GM18505 (cell line): ENCODE data around the gene CTTNBP2NL.
"Not testable (repeated sequence)": the region's sequence is repeated elsewhere in the genome, so short reads cannot be mapped to it uniquely, and the experiment has no call there.

ENCODE experiments used
- ATAC-seq: cut with Tn5 transposase; IDR thresholded peaks from one replicate; pipeline ENCODE4 v1.9.1; 2021; ENCODE audit not compliant: unreplicated experiment
- POLR2A ChIP-seq: IDR thresholded peaks from 4 replicates; pipeline ENCODE4 v1.6.1; 2011; ENCODE audit warnings: borderline replicate concordance; ENCODE audit not compliant: insufficient read depth, insufficient read length; ENCODE audit errors: extremely low read depth

CTTNBP2NL gene

DNA sequence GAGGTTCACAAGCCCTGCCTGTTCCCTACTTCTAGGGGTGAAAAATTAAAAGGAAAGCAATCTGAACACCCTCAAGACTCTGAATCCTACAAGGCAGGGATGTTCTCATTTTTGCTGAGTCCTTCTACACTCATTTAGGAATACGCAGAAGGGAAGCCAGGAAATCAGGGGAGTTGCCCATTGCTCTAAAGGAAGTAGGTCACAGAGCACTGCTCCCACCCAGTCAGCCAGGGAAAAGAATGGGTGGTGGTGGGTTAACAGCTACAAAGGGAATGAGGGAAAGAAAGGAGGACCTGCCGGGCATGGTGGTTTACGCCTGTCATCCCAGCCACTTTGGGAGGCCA is 2.4 kb upstream of the CTTNBP2NL start:
- no peak for ATAC-seq

DNA sequence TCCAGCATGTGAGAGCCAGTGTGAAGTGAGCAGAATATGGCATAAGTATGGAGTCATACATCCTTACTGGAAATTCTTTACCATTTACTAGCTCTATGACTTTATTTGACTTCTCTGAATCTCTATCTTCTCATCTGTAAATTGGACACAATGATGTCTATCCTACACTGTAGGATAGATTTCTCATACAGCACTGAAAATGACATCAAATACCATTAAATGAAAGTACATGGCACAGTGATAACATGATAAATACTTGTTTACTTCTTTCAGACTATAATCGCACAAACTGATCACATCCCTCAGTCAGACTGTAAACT is 1.3 kb upstream of the CTTNBP2NL start:
- ATAC-seq: no peak
- no peak for TF ChIP-seq POLR2A

More for the DNA sequence above, 2.4 kb upstream of the CTTNBP2NL start:
- TF ChIP-seq POLR2A: no peak

DNA sequence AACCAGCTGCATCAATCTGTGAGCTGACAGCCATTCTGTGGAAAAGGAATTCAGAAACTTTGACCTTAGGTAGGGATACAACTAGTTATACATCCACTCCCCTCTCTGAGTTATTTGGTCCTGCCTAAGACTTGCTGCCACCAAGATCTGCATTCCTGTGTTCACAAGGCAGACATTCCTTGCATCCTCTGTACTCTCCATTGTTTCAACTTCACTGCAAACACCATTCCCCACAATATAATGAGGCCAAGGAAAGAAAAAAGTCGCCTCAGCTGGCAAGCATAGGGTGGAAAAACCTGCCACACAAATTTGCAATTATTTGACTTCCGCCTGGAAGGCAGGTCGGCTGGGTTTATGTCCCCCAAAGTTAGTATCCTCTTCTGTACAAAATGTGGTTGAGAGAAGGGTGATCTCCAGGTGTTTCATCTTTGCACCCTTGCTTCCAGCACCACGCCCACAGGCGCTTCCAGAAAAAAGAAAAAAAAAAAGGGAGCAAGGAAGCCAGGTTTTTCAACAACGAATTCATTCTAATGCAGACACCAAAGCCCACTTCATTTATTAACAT is 676 bp upstream of the CTTNBP2NL start:
- no peak for ATAC-seq
- TF ChIP-seq POLR2A: no peak

DNA sequence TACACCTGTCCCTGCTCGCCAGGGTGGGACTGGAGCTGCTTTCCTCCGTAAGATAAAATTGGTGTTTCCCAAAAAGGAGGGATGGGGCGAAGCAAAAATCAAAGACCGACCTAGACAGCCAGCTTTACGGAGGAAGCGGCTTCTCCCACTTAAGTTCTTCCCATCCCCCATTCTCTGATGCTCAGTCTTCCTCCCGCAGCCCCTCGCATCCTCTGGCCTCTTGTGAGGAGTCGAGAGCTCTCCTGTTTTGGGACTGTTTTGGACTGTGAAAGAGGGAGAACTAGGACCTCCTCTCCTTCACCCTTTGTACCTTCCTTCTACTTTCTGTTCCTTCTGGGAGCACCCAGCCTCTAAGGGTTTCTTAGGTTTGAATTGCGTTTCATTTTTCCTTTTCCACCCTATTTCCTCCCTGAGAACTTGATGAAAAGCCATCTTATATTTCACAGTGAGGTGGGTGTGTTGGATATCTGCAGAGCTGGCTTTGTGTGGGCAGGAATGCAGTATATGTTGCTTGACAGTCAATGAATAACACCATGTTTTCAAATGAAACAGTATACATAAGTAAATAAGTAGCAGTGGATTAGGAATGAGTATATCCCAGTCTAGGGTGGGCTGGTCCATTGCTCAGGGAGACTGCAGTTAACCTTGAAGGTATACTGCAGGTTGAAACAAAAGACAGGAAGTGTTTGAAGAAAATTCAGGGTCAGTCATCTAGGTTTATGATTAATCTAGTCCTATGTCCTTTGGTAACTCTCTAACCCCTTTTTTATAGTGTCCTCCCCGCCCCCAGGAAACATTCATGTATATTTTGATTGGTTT is 848 bp downstream of the CTTNBP2NL start:
- ATAC-seq: no peak
- no peak for TF ChIP-seq POLR2A

DNA sequence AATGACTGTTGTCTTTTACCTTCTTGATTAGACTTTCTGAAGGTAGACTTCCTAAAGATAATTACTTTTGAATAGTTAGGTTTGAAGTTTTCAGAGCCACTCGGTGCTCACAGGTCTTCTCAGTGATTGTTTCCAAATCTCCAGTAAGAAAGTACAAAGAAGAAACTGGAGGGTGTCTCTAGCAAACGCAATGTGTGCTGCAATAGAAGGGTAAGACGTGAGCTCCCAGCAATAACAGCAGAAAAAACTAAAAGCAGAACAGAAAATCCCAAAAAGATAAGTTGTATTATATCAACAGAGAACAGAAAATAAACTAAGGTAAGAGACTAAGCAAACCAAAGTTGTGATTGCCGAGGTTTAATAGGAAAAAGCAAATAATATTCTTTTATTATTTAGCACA is 1.8 kb downstream of the CTTNBP2NL start:
- no peak for TF ChIP-seq POLR2A
- ATAC-seq: no peak

DNA sequence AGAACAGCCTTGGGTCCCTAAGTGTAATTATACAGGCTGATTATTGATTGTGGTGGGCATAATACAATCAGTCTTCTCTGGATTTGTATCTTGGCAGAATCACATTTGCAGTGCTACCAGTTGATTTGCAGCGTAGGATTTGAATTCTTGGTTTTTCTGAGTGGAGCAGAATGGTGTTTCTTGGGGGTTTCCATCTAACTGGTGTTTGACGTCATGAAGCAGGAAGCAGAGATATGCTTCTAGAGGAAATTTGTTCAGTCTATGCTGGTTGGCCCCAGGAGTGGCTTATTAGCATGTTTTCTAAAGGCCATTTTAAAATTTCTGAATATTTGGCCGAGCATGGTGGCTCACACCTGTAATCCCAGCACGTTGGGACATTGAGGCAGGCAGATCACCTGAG is 3.4 kb downstream of the CTTNBP2NL start:
- TF ChIP-seq POLR2A: no peak
- ATAC-seq: no peak

DNA sequence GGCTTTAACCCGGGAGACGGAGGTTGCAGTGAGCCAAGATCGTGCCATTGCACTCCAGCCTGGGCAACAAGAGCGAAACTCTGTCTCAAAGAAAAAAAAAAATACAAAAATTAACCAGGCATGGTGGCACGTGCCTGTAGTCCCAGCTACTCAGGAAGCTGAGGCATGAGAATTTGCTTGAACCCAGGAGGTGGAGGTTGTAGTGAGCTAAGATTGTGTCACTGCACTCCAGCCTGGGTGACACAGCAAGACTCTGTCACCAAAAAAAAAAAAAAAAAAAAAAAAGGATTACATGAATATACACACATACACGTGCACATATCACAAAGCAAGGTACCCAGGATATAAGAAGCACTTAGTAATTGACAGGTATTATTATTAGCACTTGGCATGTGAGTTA is 4.7 kb downstream of the CTTNBP2NL start:
- ATAC-seq: not testable (repeated sequence)

DNA sequence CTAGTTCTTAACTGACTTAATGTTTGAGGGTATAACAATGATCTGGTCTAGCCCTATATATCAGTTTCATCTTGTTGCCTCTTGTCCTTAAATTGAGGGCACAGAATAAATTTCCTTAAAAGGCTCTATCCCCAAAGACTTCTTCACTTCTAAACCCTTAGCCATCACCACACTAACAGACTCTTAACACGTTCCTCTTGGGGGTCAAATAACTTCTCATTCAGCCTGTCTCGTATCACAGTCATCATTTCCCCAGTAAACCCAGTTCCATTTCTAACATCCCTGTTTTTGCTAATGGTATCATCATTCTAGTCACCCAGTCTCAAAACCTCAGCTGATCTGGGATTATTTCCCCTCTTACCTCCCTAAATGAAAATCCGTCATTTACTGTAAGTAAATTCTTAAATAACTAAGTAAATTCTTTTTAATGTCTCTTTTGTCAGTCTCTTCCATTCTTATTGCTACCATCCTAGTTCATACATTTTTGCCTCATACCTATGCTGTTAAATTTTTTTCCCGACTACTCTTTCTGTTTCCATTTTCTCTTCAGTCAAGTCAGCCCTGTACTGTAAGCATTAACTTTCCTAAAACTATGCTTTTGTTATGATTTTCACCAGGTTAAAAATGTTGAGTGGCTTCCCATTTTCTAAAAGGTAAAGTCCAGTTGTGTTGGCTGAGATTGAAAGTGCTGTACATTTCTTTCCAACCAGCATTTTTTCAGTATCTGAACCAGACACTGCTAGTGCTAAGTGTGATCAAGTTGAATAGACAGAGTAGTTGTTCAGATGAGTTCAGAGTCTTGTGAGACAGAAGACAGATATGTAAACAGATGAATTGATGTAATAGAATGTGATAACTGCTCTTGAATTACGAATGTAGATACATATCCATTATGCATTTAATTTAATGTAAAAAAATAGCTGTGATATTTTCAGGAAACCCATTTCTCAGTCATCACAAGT is 6.9 kb downstream of the CTTNBP2NL start:
- ATAC-seq: no peak
- TF ChIP-seq POLR2A: no peak

DNA sequence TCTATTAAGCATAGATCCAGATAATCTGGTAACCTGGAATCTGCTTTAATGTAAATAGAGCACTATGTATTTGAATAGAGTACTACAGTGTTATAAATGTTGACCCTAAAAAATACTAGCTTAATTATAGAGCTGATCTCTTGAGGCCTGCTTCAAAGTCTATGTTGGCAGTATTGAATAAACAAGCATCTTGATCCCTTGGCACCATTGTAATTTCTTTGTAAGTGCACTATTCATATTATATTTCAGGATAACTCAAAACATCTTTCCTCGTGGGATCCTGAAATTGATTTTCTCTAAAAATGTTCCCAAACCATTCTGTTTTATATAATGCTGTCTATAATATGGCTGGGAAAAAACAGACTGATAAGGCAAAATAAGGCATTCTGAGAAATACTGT is 10.8 kb downstream of the CTTNBP2NL start:
- ATAC-seq: no peak
- TF ChIP-seq POLR2A: no peak

DNA sequence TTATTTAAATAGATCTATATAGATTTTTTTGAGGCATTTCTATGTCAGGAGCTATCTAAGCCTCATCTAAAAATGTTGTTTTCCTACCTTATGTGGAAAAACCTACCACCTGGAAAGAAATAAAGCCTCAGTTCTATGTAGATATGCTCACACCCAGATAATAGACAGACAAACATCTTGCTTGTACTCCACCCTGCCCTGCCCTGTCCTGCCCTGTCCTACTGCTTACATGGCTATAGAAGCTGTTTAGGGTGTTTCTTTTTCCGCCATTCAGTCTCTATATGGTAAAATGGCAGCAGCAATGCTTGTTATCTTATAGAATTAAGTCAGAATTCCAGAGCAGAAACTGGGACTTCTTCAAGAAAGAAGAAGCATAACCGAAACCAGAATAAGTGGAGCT is 13.4 kb downstream of the CTTNBP2NL start:
- no peak for TF ChIP-seq POLR2A

DNA sequence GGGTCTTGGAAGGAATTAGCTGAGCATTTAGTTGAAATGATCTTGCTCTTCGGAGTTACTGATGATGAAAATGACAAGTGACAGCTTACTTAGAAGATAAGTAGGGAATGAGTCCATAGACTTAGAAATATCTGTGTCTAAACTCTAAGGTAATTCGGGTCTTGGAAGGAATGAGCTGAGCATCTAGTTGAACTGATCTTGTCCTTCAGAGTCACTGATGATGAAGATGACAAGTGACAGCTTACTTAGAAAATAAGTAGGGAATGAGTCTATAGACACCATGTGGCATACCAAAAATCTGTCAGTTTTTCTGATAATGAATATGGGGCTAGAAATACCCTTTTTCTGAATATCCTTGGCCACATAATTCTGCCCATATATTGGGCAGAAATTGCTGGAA is 14.7 kb downstream of the CTTNBP2NL start:
- ATAC-seq: no peak
- TF ChIP-seq POLR2A: no peak

More for the DNA sequence above, 13.4 kb downstream of the CTTNBP2NL start:
- no peak for ATAC-seq

DNA sequence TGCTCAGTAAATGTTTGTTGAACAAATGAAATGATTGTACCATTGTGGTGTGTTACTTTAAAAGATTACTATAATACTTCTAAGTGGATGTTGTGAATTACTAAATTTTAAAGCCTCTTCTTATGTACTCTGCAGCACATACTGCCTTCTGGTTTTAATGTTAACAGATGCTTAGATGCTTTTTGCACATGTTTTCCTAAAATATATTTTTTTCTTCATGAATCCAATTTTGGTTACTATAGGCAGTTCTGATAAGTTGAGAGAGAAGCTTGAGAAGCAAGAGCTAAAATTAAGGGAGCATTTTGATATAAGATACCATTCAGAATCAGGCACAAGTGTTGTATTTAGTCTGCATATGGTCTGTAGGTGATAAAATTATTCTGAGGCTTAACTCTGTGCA is 21.3 kb downstream of the CTTNBP2NL start:
- no peak for TF ChIP-seq POLR2A
- no peak for ATAC-seq

DNA sequence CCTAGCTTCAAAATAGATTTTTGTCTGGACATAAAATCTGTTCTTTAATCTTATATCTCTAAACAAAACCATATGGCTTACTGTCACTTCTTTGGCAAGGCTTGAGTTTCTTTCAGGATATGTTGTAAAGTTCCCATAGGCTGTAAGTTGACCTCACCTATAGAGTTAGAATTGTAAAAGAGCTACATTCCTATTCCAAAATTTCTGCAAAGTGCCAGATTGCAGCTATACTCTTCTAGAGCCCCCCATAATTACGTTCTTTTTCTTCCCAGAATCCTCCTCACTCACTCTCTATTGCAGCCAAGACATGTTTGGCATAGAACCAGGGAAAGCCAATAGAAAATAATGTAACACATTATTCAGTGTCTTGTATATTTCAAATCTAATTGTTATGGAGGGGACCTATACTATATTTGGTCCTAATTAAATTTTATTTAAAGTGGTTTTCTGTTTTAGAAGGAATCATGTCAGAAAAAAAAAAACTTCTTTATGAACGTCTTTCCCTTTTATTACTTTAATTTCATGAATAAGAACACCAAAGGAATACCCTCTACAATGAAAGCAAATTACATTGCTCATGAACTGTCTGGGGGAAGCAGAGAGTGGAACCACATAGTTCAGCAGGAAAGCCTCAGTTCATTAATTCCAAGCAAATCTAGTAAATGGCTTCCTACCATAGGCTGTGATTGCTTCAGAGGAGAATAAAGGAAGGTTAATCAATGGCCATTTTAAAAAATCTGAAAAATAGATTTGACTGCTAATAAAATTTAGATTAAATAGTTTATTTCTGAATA is 22.3 kb downstream of the CTTNBP2NL start:
- TF ChIP-seq POLR2A: no peak
- no peak for ATAC-seq
